GM19023 (cell line): ENCODE results near the gene LIN54.
"Not testable (repeated sequence)": the region's sequence is repeated elsewhere in the genome, so short reads cannot be mapped to it uniquely, and the experiment has no call there.

ENCODE experiments used
- ATAC-seq: cut with Tn5 transposase; IDR thresholded peaks from one replicate; pipeline ENCODE4 v1.9.1; 2021; ENCODE audit warnings: mild to moderate bottlenecking, moderate library complexity; ENCODE audit not compliant: unreplicated experiment

The LIN54 gene

DNA sequence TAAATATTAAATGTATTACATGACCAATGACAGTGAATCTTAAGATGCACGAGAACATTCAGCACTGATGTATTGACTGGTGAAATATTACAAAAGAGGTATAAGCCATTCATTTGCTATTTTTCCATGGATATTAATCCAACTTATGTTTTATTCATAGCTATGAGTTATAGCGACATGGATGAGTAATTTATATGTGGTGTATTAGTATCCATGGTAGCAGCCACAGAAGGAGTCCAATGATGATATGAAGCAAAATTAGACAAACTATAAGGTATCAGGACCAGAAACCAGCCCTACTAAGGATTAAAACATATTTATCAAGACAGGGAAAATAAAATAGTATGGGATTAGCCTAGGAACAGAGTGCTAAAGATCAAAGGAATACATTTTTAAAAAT is 59.4 kb downstream of the LIN54 start:
- no peak for ATAC-seq

DNA sequence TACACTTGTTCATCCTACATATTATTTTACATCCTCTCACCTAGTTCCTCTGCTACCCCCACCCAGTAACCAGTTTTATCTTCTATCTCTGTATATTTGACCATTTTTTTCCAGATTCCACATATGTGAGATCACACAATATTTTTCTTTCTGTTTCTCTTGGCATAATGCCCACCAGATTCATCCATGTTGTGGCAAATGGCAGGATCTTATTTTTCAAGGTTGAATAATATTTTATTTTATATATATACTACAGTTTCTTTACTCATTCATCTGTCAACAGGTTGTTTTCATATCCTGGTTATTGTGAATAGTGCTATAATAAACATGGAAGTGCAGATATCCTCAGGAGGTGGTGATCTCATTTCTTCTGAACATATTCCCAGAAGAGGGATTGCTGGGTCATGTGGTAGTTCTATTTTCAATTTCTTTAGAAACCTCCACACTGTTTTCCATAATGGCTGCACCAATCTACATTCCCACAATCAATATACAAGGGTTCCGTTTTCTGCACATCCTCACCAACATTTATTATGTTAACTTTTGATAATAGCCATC is 61.9 kb downstream of the LIN54 start:
- no peak for ATAC-seq

DNA sequence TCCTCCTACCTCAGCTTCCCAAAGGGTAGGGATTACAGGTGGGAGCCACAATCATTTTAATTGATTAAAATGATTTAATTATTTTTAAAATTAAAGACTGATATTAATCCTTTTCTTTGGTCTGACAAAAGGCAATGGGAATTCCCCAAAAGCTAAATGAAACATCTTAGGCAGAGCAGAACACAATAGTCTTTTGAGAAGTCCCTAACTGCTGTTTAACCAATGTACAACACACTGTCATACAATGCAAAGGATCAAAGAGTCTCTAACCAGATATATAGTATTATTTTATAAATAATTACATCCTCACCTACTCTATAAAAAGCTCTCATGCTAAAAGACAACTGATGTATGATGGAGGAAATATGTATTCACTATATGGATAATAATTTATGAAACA is 63.1 kb downstream of the LIN54 start:
- no peak for ATAC-seq

DNA sequence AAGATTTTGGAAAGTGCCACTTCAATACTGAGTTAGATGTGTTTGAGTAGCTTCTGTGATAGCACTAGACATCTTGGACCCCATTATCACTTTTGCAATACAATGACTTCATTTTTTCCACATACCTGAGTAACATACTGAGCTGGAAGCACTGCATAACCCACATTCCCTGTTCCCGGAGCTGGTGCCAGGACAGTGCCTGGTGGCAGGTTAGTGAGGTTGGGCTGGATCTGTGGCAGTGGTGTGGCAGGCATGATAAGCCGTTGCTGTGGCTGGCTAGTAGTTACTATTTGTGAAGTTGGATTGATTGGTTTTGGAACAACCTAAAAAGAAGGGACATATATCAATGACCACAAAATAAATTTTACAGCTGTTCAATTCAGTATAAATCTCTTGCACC is 71.2 kb downstream of the LIN54 start:
- no peak for ATAC-seq

DNA sequence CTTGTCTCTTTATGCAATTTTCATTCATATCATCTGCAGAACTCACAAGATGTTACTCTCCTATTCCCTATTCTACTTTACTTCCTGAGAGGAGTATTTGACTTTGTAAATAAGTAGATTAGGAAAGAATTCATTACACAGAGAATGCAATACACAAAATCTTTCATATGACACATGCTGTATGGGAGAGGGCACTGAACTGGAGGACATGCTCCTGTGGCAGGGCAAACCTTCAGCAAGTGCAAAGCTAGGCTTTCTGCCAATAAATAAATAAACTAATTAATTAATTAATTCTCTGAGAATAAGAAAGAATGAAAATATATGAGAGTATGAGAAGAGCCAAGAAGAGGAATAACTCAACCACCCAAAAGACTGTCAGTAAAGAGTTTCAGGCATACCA is 76.2 kb downstream of the LIN54 start:
- ATAC-seq: no peak

DNA sequence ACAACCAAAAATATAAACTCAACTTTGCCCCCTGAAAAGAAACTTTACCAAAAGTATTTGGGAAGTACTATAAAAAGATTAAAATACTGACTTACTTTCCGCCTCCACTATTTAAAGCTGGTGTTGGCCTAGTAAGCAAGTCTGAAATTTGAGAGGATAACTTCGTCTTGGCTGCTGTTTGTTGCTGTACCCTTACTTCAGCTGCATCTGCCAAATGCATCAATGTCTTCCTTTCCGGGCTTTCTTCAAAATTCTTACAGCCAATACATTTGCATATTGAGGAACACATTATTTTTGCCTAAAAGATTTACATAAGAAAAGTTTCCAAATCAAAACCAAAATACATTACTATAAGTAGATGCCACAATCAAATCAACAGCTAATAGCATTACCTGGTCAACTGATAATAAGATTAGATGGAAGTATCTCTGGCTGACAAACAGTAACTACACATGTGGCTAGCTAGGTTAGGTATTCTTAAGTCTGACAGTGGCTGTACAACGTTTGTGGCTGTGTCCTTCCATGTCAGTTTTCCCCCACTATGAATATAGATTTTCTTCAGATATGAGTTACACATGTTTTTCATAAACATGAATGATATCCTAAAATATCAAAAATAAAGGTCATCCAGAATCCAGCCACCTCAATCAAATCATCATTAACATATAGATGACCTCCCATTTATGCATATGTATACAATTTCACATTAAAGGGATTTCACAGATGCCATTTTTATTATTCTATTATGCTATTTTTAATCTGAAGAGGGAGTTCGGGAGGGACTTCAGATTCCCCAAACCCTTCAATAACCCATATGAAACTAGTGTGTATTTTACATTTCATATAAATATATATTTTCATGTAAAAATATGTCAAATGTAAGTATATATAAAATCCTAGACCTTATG is 79.5 kb downstream of the LIN54 start:
- no peak for ATAC-seq

DNA sequence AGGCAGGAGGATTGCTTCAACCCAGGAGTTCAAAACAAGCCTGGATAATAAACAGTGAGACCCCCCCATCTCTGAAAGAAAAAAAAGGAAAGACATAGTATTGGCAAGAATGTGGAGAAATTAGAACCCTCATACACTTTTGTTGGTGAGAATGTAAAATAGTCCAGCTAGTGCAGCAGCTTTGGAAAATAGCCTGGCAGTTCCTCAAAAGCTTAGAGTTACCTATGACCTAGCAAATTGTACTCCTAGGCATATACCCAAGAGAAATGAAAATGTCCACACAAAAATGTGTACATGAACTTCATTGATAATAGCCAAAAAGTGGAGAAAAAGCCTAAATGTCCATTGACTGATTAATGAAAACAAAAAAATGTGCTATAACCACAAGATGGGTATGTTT is 88.8 kb downstream of the LIN54 start:
- no peak for ATAC-seq

DNA sequence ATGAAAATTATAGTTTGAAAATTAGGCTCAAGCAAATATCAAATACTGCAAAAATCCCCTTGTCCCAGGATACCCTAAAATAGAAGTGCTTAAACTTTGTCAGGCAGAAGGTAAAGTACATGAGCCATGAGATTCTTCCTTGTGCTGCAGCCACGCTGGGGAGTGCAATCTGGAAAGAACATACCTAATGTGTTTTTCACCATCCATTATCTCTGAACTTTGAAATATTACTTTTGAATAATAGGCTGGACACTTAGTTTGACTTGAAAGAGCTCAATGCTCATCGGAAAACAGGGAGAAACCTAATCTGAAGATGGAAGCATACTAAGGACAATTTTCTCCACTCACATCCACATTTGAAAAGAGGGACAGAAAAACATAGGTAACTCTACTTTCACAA is 91.2 kb downstream of the LIN54 start:
- ATAC-seq: no peak

DNA sequence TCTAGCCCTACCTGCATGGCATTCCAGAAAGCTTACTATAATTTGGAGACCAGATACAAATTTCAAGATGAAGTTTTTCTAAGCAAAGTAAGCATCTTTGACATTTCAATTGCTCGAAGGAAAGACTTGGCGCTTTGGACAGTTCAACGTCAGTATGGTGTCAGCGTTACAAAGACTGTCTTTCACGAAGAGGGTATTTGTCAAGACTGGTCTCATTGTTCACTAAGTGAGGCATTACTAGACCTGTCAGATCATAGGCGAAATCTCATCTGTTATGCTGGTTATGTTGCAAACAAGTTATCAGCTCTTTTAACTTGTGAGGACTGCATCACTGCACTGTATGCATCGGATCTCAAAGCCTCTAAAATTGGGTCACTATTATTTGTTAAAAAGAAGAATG is 92.5 kb downstream of the LIN54 start:
- no peak for ATAC-seq

DNA sequence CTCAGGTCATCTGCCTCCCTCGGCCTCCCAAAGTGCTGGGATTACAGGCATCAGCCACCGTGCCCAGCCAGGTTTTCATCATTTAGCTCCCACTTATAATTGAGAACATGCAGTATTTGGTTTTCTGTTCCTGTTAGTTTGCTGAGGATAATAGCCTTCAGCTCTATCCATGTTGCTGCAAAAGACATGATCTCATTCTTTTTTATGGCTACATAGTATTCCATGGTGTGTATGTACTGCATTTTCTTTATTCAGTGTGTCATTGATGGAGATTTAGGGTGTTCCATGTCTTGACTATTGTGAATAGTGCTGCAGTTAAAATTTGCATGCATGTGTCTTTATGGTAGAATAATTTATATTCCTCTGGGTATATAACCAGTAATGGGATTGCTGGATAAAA is 96.7 kb downstream of the LIN54 start:
- not testable (repeated sequence) for ATAC-seq

DNA sequence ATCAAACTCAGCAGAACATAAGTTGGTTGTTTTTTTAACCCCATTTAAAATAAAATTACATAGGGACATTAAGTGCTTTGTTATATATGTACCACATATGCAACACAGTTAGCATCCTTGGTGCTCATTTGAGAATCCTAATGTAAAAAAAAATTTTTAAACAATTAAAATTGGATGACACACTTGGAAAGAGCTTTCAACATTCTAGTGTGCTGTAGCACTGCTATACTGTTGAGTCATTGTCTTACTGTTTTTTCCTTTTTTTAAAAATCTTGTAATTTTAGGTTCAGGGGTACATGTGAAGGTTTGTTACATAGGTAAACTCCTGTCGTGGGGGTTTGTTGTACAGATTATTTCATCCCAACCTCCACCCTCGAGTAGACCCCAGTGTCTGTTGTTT is 97.3 kb downstream of the LIN54 start:
- no peak for ATAC-seq

DNA sequence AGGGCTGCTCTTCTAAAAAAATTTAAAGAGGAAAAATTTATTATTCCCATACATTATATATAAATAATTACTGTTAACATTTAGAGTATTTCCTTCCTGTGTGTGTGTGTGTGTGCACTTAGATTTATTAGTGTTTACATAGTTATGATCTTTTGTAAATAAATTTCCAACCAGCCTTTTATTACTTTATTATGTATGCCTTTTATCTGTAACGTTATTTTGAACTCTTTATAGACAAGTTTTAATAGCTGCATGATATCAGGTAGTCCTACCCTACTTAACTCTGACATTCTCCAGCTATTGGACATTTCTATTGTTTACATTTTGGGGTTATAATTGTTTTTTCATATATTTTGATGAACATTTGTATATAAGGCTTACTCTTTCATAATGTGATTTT is 101.3 kb downstream of the LIN54 start:
- no peak for ATAC-seq

DNA sequence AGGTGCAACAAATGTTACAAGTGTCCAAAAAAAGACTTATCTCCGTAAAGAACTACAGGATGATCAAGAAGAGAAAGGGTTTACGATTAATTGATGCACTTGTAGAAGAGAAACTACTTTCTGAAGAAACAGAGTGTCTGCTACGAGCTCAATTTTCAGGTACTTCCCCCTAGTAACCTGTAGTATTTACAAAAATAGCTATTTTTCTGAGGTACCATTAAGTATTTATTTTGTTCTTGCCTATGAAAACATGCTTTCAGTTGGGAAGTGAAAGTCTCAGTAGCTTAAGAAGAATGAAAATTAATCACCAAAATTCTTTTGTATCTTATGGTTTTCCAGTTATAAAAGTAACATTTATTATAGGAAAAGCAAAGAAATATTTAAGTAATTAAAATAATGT is 104.2 kb downstream of the LIN54 start:
- ATAC-seq: no peak

DNA sequence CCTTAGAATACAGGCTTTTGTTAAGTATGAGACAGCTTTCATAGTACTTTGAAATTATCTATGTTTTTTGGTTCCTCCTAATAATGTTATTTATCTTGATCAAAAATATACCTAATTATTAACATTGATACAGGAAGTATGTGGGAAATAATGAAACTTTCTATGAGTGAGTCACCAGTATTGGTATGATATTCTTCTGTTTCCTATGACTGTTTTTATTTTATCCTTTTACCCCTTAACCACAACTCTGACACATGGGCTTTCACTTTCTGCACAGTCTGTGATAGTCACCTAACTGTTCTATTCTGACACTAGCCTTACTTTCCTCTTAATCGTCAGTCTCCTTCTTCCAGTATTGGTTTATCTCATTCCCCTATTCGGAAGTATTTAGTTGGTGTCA is 105.4 kb downstream of the LIN54 start:
- ATAC-seq: peak; percentile 22

DNA sequence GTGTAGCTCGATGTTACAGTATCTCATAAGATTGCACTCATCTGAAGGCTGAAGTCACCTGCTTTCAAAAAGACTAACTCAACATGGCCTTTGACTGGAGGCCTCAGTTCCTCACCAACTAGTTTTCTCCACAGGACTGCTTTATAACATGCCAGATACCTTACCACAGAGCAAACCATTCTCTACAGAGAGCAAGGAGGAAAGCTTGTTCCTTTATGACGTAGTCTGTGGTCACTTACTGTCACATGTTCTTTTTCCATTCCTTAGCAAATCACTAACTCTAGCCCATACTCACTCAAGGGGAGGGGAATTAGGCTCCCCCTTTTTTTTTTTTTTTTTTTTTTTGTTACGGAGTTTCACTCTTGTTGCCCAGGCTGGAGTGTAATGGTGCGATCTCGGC is 106.9 kb downstream of the LIN54 start:
- no peak for ATAC-seq

DNA sequence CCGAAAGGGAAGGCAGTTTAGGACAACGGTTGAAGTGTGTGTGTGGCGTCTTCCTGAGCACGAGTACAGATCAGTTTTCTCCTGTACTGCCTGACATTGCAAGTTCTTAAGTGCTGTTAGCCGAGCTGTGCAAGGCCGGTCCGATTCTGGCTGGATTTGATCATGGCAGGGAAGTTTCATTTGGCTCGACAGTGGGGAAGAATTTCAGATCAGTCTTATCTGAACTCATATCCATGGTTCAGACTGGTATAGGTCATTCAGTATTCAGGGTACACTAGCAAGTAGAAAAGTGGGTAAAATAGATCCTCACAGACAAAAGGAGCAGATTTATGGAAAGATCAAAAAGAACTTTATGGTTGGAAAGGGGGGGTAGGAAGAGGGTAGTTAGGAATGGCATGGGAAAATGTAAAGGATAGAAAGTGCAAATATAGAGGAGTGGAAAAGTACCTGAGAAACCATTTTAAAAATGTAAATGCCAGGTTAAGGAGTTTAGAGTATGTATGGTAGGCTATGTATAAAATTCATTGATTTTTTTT is 109.4 kb downstream of the LIN54 start:
- no peak for ATAC-seq

DNA sequence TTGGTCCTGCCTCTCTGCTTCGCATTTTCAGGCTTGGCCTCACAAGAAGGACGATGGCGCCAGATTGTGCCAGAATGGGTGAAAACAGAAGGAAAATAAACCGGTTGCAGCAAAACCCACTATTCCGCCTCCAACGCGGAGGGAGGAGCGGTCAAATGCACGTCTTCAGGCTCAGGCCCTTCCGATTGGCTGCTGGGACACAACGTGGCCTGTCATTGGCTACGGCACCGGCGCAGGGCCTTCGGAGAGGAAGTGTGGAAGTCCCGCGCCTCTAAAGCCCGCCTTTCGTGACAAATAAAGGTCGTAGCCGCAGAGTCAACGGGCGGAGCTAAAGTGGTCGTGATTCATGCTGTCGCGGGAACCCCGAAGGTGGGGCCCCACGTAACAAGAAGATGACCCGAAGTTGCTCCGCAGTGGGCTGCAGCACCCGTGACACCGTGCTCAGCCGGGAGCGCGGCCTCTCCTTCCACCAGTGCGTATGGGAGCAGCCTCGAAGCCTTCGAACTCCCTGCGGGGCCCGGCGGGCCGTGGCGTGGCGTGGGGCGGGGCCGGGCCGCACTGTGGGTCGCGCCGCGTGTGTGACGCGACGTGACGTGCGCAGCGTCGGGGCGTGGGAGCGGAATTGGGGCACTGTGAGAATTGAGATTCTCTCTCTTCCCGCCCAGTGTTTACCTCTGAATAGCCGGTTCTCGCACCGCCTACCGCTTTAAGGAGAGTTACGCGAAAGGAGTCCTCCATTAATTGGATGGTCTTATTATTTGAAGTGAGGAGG is 110.0 kb downstream of the LIN54 start, which contains the start of gene THAP9:
THAP9 (plus strand) TSS at position 325 of the 772 bp plus-strand sequence; CDS start at position 393, 68 bp downstream.
- ATAC-seq: peak; percentile 92

DNA sequence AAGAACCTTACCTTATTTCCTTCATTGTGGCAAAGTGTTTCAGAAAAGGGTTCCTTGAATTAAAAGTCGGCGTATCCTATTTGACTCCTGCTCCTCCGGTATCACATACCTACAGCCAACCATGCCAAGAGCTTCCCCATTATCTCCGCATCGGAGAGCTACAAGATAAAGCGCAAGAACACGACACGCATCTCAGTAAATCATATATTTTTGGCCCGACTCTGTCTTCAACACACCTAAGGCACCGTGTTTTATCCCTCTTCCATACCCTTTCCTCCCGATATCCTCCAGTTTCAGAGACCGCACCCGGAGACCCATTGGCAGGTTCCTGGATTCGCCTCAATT is 110.6 kb downstream of the LIN54 start:
- peak; percentile 6 for ATAC-seq

DNA sequence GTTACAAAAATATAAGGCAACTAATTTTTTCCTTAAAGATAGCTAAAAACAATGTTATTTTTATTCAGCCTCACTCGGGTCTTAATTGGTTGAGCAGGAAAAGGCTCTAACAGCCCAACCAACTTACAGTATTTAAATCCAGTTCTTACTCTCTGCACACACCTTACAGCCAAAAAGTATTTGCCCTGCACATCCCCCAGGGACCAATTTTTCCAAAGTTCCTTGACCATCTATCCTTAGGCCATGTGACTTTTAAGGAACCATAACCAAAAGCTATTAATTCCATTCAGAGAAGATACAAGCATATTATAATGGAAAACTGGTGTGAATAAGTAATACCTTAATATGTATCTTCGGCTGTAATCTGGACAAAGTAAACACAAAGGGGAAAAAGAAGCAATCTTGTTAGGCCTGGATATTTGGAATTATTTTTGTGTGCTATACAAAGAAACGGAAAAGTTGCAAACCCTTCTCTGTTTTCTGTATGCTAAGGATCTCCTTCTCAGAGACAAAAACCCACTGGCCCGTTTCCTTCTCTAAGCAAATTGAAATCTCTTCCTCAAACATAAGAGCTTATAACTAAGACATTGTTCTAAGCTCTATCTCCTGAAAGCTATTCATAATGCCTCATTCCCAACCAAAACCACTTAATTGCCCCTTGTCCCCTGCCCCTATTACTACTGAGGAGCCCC is 111.1 kb downstream of the LIN54 start:
- ATAC-seq: no peak

DNA sequence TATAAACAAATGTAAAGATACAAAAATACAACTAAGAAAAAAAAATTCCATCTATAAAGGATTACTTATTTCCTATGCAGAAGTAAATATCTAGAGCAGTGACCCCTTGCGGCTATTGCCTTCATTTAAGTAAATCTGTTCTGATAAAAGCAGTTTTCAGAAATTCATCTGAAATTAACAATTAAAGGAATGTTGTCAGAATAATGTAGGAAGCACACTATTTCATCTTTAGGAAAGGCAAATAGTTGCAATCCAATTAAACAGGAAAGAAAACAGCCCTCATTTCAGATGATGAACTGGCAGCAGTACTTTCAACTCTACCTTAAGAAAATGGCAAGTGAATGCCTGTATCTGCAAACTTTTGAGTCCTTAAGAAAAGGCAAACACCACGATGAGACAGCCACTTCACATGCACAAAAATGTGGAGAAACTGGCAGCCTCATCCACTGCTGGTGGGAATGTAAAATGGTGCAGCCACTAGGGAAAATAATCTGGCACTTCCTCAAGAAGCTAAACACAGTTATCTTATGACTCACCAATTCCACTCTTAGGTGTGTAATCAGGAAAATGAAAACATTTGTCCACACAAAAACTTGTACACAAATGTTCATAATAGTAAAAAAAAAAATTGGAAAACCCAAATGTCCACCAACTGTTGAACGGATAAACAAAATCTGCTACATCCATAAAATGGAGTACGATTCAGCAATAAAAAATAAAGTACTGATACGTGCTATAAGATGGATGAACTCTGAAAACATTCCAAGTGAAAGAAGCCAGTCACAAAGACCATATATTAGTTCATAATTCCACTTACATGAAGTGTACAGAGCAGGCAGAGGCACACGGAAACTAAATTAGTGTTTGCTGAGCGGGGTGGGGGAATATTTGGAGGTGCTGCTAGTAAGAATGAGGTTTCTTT is 112.0 kb downstream of the LIN54 start:
- no peak for ATAC-seq
